KG1 (cell line): Measurements from ENCODE around the gene RPS16.
A peak's percentile ranks its signal among the peaks of the same experiment; 100 is the strongest.
"Not testable (repeated sequence)": the region's sequence is repeated elsewhere in the genome, so short reads cannot be mapped to it uniquely, and the experiment has no call there.

Experiments used
- DNase-seq: peaks from one replicate; lab custom pipeline; 2025; lab: John Stamatoyannopoulos, UW

The RPS16 gene

GRCh38 chr19:39435499-39436349, at the start of gene RPS16:
RPS16 (minus strand) TSS chr19:39435949; CDS start chr19:39435895, 54 bp downstream.
- DNase-seq: peak; percentile 84

DNA sequence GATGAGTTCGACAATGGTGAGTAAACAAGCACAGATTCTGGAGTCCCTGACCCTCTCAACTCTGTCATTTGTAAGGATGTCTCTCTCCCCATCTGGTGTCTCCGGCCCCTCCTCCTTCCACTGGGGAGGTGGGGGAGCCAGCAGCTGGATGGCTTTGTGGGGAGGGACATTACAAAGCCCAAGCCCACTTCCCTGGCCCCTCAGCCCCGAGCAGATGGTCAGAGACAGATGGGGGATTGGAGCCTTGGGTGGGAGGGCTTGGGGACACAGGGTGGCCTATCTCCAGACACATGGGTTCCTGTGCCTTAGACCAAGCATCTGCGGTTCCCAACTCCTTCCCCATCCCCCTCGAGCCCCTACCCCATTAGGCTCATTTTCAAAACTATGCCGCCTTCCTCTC, 47.4 kb upstream of the RPS16 start:
- no peak for DNase-seq

DNA sequence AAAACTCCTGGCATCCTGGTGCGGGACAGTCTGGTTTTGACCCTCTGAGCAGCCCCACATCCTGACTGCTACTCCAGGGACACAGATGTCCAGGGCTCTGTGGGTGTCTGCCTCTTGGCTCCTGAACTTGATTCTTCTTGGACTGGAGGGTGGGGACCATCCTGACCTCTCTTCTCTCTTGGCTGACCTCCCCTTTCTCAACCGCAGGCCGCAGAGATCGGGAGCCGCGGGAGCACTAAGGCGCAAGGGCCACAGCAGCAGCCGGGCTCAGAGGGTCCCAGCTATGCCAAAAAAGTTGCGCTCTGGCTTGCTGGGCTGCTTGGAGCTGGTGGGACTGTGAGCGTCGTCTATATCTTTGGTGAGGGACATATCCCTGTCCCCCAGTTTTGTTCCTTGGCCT, 45.9 kb upstream of the RPS16 start:
- DNase-seq: no peak

GRCh38 chr19:39481229-39481545, 45.4 kb upstream of the RPS16 start:
- no peak for DNase-seq

- peak; percentile 87 for DNase-seq
Observed at GRCh38 chr19:39480337-39481228, 44.8 kb upstream of the RPS16 start, which contains the start of gene TIMM50. TIMM50 (plus strand) TSS chr19:39480838; CDS start chr19:39480854, 16 bp downstream.

DNA sequence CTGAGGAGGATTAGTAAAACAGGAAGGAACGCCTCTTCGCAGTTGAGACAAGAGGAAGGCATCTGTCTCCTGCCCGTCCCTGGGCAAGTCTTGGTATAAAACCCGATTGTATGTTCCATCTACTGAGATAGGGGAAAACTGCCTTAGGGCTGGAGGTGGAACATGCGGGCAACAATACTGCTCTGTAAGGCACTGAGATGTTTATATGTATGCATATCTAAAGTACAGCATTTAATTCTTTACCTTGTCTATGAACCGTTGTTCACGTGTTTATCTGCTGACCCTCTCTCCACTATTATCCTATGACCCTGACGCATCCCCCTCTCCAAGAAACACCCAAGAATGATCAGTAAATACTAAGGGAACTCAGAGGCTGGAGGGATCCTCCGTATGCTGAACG, 44.2 kb upstream of the RPS16 start:
- DNase-seq: no peak

DNA sequence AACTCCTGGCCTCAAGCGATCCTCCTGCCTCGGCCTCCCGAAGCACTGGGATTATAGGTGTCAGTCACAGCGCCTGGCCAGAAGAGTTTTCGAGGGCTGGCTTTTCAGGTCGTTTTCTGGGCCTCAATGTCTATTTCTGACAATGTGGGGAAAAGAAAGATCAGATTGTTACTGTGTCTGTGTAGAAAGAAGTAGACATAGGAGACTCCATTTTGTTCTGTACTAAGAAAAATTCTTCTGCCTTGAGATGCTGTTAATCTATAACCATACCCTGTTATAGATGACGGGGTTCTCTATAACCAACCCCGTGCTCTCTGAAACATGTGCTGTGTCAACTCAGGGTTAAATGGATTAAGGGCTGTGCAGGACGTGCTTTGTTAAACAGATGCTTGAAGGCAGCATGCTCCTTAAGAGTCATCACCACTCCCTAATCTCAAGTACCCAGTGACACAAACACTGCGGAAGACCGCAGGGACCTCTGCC, 43.6 kb upstream of the RPS16 start:
- DNase-seq: not testable (repeated sequence)

GRCh38 chr19:39475748-39476147, 40.0 kb upstream of the RPS16 start:
- DNase-seq: no peak

GRCh38 chr19:39474139-39474620, 38.4 kb upstream of the RPS16 start:
- DNase-seq: no peak

GRCh38 chr19:39473443-39473960, 37.8 kb upstream of the RPS16 start:
- DNase-seq: no peak

- no peak for DNase-seq
Observed at GRCh38 chr19:39472746-39473442, 37.1 kb upstream of the RPS16 start.

- no peak for DNase-seq
Observed at GRCh38 chr19:39471756-39472536, 36.2 kb upstream of the RPS16 start.

DNA sequence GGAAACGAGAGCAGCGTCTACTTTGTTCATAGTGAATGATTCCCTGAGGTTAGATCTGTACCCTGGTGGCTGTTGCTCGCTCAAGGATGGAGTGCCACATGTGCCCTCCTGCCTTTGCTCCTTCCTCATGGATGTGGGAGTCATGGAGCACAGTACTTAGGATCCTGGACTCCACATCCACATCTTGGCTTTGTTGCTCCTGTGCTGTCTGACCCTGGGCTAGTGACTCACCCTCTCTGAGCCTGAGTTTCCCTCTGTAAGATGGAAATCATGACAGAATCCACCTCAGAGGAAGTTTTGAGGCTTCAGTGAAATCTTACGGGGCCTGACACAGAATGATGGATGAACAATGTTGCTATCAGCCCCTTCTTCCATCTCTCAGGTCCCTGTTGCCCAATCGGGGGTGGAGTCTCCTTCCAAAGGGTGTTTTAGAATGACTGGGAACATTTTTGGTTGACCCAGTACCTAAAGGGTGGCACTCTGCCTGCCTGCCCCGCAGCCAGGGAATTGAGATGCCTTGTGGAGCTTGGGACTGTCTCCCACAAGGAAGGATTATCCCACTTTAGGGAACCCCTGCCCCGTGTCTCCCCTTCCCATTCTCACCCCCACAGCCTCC, 35.1 kb upstream of the RPS16 start:
- DNase-seq: no peak

- no peak for DNase-seq
Observed at GRCh38 chr19:39469567-39469966, 33.8 kb upstream of the RPS16 start.

DNA sequence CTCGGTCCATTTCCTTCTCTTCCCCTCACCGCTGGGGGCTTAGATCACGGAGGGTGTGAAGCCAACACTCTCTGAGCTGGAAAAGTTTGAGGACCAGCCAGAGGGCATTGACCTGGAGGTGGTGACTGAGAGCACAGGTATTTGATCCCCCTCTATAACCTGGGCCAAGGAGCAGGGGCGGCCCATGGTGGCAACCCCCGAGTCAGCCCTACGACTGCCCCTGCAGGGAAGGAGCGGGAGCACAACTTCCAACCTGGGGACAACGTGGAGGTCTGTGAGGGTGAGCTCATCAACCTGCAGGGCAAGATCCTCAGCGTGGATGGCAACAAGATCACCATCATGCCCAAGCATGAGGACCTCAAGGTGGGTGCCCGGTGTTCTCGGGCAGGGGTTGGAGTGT, 33.3 kb upstream of the RPS16 start:
- no peak for DNase-seq

DNA sequence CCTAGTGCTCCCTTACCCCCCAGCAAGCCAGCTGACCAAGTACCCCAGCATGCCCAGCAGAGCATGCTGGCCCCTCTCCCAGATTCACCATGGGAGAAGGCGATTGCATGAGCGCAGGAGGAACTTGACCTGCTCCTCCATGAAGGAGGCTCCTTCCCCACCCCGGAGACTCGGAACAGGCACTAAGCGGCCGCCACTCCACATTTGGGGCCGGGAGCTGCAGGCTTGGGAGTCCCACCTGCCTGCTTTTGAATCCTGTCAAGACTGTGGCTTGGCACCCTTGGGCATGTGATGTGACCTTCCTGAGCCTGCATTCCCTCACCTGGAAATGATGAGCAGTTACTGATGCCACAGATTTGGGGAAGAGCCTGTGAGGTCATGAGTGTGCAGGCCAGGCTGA, 32.2 kb upstream of the RPS16 start:
- DNase-seq: no peak

- no peak for DNase-seq
Observed at GRCh38 chr19:39465956-39466747, 30.4 kb upstream of the RPS16 start.

- DNase-seq: no peak
Observed at GRCh38 chr19:39463403-39463802, 27.7 kb upstream of the RPS16 start.

DNA sequence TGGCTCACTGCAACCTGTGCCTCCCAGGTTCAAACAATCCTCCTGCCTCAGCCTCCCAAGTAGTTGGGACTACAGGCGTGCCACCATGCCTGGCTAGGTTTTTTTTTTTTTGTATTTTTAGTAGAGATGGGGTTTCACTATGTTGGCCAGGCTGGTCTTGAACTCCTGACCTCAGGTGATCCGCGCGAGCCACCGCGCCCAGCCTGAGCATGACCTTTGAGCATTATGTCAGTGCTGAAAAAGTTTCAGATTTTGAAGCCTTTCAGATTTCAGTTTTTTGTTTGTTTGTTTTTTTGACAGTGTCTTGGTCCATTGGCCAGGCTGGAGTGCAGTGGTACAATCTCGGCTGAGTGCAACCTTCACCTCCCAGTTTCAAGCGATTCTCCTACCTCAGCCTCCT, 15.5 kb upstream of the RPS16 start:
- not testable (repeated sequence) for DNase-seq
